ENCODE results near the gene ELP2. TPM values are rescaled to one million over a fixed set of nuclear protein-coding genes. Genes with fewer than 3 reads are reported as not detected.
"Not testable (repeated sequence)": the region's sequence is repeated elsewhere in the genome, so short reads cannot be mapped to it uniquely, and the experiment has no call there.

ELP2 gene
- total RNA-seq, 2 donors from 2014 or later, result 36.3 to 39.9 TPM

DNA sequence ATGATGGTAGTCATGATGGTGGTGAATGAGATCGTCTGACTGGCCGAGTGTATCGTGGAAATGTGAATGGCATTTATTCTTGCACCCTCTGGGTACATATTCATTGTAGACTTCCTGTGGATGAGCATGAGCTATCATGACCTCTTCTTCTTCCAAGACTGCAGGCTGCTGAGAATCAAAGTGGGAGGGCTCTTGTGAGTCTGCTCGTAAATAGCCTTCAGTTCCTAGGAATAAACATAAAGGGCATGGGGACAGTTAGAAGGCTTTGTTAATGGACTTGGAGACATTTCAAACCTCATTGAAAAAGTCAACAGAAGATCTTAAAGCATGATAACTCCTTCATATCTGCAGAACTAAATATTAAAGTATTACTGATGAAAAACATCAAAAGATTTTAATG lies 15.4 kb upstream of the ELP2 start:
- ATAC-seq (no peak), DNase-seq (no peak)
- intact Hi-C loops (cut with DNase I, micrococcal nuclease), result no loop called here

DNA sequence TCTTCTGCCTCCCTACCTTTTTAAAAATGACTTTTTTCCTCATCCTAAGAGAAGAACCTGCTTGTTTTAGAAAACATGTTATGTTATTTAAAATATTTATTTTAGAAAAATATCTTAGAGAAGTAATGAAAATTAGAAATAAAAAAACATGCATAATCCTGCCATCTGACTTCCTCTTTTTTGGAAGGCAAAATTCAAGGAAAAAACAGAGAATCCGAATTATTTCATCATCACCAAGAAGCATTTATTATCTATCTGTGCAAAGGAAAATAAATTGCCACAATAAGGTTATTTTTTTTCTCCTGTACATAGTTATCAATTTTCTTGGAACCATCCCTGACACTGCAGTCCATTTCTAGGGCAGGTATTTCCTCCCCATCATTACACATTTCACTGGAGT lies 15.0 kb upstream of the ELP2 start:
- intact Hi-C loops (cut with DNase I, micrococcal nuclease), result no loop called here
- ATAC-seq (no peak), DNase-seq (no peak)

DNA sequence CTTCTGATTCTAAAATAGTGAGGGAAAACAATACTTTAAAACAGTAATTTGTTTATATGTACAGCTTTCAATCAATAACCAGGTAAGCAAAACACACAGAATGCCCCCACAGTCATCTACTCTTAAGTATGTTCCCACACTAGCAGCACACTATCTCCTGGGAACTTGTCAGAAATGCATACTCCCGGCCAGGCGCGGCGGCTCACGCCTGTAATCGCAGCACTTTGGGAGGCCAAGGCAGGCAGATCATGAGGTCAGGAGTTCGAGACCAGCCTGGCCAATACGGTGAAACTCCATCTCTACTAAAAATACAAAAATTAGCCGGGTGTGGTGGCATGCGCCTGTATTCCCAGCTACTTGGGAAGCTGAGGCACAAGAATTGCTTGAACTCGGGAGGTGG lies 12.9 kb upstream of the ELP2 start:
- intact Hi-C loops (cut with DNase I, micrococcal nuclease); DNase-seq; ATAC-seq: not testable (repeated sequence)

DNA sequence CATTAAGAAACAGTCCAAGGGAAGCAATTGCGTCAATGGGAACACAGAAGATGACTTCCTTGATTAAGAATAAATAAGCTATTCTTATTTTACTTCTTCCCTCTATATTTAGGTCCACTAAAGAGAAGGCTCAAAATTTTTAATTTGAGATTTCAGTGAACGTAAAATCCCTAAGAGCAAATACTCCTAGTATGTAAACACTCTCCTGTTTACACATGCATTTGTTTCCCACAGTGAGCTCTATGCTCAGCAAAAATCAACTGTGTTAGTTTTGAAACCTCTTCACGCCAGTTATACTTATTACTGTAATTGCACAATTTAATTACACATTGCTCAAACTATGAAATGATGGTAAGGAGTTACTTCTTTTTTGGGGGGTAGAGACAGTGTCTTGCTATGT lies 9.4 kb upstream of the ELP2 start:
- DNase-seq, result no peak
- ATAC-seq, result no peak

DNA sequence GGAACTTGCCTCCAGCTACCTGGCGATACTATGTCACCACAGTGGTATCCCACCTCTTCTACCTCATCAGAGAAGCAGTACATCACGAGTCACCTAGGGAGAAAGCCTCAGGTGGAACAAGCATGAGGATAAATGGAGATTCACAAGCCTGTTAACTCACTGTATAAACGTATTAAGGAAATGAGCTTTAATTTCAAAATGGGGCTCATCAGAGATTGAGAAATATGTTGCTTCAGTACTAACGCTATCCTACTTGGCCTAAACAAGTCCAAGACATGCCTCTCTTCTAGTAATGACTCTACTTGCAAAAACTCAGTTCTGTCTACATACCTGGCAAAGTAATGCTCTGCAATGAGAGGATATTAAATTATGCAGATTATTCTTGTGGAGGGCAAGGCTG lies 4.9 kb upstream of the ELP2 start:
- intact Hi-C loops (cut with DNase I, micrococcal nuclease), result no loop called here
- ATAC-seq, result no peak

More for the DNA sequence above, 9.4 kb upstream of the ELP2 start:
- intact Hi-C loops (cut with DNase I, micrococcal nuclease), result no loop called here

DNA sequence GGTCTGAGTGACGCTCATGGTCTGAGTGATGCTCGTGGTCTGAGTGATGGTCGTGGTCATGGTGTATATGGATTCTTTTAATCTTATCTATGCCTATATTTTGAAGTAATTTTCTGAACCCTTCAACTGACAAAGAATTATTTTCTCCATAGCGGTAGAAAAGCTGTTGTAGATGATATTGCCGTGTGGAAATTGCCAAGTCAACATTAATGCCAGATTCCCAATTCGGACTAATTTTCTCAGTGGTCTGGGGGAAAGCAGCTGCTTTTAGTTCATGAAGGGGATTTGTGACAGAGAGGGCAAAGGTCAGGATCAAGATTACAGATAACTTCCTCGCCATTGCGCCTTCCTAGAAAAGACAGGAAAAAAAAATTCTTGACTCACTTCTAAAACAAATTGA lies 3.0 kb upstream of the ELP2 start:
- no peak for DNase-seq
- intact Hi-C loops (cut with DNase I, micrococcal nuclease), result no loop called here
- no peak for ATAC-seq

More for the DNA sequence above, 4.9 kb upstream of the ELP2 start:
- no peak for DNase-seq

DNA sequence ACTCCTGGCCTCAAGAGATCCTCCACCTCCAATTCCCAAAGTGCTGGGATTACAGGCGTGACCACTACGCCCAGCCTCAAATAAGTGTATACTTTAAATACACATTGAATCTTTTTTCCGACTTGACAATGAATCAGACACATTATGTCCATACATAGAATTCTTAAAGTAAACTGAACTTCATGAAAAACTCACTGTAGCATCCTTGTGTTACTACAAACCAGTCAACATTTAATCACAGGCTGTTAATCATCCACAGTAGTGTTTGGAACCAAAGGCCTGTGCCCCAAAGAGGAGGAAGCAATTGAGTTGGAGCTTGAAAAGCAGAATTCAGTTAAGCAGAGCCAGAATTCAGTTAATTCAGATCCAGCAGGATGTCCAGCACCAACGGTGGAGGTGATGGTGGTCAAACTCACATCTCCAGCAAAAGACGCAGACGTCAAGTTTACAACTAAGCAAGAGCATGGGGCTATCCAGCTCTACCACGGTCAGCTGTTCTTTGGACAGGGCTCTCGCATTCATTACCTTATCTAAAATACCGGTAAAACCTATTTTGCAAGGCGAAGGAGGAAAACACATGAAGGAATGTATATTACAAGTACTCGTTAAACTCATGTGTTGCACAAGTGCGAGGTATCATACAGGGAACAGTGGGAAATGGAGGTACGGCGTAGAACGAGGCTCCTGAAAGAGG lies 1.7 kb upstream of the ELP2 start:
- no peak for ATAC-seq
- no peak for DNase-seq
- intact Hi-C loops (cut with DNase I, micrococcal nuclease), result no loop called here

DNA sequence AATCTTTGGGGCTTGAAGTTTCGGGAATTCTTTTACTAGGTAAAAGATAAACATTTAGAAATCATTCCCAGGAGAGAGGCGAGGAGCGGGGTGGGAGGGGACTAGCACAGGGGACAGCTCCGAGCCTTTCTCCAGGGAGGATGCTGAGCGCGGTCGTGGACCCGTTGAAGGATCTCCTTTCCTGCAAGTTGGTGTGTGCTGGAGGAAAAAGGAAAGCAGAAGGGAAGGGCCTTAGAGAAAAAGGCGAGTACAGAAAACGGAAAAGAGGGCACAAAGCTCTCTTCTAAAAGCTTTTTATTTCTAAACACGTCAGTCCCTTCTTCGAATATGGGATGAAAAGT lies 1.2 kb upstream of the ELP2 start:
- intact Hi-C loops (cut with DNase I, micrococcal nuclease), result no loop called here
- ATAC-seq (no peak), DNase-seq (peak in 1 of 2 donors; percentile 39)

DNA sequence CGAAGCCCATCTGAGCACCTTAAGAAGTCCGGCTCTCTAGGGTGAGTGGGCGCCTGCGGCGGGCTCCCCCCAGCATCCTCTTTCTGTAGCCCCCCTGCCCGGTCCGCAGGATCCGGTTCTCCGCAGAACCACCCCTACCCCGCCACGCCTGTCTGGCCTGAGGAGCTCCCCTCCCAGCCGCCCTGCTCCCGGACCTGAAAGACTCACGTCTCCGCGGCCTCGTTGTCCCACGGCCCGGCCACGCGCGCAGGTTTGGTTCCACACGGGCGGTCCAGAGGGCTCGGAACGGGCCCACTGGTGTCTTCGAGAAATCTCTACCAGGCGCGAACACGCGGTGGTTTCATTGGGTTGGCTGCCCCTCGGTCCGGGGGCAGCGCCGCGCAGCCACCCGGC lies 796 bp upstream of the ELP2 start:
- peak; percentile 25 for ATAC-seq
- DNase-seq, result no peak
- intact Hi-C loops (cut with DNase I, micrococcal nuclease), result no loop called here

DNA sequence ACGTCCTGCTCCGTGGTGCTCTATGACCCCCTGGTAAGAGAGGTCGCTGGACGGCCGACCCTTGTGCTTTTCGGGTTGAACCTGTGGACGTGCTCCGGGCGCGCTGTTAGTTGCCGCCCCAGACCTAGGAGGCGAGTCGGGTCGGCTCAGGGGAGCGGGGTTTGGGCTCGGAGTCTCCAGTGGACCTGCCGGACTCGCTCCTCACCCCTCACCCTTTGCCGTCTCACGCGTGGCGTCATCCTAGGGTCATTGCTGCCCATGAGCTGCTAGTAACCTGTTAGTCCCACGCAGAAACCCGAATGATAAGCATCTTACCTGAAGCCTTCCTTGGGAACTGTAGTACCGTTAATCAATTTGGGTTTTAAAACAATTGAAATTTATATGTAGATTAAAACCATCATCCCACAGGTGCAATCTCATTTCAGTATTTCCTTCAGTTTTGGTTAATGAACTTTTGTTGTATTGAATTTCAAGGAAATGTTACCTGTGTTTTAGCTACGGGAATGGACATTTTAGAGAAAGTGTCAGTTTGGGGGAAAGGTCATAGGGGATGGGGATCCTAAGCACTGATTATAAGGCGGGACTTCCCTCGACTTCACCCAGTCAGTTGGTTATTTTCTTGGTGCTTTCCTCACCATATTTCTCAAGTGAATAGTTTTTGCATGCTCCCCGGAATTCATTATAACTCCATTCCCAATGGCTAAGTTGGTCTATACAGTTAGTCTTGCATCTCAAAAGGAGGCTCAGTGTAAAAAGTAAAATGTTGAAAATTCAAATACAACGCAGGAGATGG lies 536 bp downstream of the ELP2 start:
- intact Hi-C loops (cut with DNase I, micrococcal nuclease), result no loop called here
- ATAC-seq, result peak; percentile 26
- no peak for DNase-seq

DNA sequence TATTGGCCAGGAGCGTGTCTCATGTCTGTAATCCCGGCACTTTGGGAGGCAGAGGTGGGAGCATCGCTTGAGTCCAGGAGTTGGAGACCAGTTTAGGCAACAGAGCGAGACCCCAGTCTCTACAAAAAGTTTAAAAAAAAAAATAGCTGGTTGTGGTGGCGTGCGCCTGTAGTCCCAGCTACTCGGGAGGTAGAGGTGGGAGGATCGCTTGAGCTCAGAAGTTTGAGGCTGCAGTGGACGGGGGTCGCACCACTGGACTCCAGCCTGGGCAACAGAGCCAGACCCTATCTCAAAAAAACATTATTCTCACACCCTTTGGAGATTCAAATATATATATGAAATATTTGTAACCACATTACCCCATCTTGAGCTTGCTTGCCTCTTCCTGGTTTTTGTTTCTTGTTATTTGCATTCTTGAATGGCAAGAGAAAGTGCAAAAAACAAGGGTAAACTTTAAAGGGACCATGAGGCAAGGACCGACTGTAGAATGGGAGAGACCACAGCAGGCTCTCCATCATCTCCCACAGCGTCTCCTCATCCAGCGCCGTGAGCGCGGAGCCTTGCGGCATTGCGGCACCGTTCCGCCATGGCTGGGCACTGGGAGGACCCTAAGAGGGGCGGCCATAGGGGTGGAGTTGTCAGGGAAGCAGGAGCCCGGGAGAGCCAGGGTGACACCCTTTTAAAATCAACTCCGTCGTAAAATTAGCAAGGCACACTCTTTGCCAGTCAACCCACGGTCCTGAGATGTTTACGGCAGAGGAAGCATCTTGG lies 1.4 kb downstream of the ELP2 start:
- no peak for ATAC-seq
- intact Hi-C loops (cut with DNase I, micrococcal nuclease), result no loop called here
- no peak for DNase-seq

DNA sequence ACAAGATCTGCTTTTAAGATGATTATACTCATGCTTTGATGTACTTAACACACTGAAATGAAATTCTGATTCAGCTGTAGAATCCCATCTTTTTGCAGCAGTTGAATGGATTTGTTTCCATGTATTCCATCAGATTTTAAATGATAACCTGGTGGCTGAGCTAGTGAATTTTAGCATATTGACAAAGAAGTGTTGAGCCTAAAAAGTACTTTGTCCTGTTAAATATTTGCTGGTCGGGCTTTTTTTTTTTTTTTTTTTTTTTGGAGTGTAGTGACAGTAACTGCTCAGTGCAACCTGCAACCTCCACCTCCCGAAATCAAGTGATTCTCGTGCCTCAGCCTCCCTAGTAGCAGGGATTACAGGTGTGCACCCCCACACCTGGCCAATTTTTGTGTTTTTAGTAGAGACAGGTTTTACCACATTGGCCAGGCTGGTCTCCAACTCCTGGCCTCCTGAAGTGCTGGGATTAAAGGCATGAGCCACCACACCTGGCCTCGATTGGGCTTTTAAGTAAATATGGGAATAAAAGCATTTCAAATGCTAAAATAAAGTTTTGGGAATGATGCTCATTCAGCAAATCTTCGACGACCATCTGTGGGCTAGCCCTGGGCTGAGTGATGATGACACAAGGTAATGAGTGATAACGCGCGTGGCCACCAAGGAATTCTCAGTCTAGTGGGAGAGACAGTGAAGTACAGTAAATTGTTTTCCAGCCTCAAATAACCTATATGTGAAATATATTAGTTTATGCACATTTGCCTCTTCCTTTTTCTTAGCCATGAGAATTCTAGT lies 2.2 kb downstream of the ELP2 start:
- intact Hi-C loops (cut with DNase I, micrococcal nuclease), result no loop called here
- DNase-seq, result no peak
- no peak for ATAC-seq

DNA sequence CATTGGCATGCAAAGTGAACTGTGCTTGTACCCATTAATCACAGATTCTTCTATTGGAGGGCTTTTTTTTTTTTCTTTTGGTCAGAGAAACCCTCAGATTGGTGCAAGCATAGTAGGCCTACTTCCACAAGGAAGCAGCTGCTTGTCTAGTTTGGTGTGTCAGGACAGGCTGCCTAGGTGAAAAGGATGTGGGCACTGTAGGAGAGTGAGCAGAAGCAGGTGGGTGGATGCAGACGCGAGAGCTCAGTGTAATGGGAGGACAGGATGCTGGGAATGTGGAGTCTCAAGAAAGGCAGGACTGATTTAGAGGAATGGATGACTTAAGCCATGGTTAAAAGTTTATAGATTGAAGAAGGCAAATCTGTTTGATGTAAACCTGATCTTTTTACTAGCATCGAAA lies 3.1 kb downstream of the ELP2 start:
- ATAC-seq (no peak), DNase-seq (no peak)
- intact Hi-C loops (cut with DNase I, micrococcal nuclease), result no loop called here

DNA sequence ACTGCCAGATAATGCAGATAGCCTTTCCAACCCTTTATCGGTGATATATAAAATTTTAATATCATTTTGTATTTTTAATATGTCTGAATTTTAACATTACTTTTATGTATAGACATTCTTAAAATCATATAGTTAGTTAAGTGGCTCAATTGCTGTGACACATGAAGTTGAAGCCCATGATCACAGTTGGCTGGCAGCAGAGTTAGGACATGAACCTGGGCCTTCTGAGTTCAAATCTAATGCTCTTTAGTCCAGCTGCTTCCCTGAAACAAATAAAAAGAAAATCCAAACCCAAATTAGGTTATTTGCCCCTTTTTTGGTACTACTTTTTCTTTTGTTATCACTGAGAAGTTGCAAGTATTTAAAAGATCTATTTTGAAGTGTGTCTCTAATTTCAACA lies 5.6 kb downstream of the ELP2 start:
- no peak for DNase-seq
- intact Hi-C loops (cut with DNase I, micrococcal nuclease), result no loop called here
- no peak for ATAC-seq

DNA sequence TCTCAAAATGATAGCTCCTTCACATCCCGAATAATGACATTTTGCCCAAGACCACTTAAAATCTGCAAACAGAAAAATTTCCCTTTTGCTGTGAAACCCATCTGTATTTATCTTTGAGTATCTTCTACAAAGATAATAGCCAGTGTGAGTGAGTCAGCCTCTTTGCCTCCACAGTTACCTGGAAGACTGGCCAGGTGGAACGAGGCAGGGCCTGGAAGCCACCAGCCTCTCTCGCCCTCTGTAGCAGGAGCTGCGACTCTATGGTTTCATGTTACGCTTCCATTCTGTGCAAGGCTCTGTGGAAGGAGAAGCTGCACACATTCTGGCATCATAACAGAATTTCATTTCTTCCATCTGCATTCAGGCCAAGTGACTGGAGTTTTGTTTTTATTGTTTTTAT lies 9.5 kb downstream of the ELP2 start:
- ATAC-seq (no peak), DNase-seq (no peak)
- intact Hi-C loops (cut with DNase I, micrococcal nuclease), result no loop called here

DNA sequence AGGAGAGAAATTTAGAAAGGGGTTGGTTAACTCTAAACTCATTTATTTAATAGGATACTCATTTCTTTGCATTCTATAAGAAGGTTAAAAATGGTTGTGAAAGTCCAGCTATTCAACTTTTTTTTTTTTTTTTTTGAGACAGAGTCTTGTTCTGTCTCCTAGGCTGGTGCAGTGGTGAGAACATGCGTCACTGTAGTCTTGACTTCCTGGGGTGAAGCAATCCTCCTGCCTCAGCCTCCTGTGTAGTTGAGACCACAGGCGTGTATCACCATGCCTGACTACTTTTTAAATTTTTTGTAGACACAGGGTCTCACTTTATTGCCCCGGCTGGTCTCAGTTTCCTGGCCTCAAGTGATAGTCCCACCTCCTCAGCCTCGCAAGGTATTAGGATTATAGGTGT lies 11.9 kb downstream of the ELP2 start:
- DNase-seq (no peak), ATAC-seq (no peak)
- intact Hi-C loops (cut with DNase I, micrococcal nuclease), result no loop called here

DNA sequence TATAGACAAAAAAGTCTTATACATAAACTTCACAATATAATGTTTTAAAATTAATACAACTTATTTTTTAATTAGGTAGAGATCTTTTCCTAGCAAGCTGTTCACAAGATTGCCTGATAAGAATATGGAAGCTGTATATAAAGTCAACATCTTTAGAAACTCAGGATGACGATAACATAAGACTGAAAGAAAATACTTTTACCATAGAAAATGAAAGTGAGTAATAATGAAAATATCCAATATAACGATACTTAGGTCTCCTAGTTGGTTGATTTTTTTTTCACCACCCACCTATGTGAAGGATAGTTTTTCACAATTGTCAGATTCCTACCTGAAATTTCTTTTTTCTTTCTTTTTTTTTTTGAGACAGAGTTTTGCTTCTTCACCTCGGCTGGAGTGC lies 13.1 kb downstream of the ELP2 start:
- no peak for ATAC-seq
- DNase-seq, result no peak
- intact Hi-C loops (cut with DNase I, micrococcal nuclease), result no loop called here

DNA sequence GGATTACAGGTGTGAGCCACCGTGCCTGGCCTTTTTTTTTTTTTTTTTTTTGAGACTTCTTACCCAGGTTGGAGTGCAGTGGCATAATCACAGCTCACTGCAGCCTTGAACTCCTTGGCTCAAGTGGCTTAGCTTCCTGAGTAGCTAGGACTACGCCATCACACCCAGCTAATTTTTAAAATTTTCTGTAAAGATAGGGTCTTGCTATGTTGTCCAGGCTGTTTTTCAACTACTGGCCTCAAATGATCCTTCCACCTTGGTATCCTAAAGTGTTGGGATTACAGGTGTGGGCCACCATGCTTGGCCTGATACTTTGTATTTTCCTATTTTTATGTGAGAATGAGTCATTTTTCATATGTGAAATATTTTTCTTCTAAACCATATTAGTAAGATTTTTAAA lies 13.7 kb downstream of the ELP2 start:
- intact Hi-C loops (cut with DNase I, micrococcal nuclease), result no loop called here
- ATAC-seq (no peak), DNase-seq (no peak)

DNA sequence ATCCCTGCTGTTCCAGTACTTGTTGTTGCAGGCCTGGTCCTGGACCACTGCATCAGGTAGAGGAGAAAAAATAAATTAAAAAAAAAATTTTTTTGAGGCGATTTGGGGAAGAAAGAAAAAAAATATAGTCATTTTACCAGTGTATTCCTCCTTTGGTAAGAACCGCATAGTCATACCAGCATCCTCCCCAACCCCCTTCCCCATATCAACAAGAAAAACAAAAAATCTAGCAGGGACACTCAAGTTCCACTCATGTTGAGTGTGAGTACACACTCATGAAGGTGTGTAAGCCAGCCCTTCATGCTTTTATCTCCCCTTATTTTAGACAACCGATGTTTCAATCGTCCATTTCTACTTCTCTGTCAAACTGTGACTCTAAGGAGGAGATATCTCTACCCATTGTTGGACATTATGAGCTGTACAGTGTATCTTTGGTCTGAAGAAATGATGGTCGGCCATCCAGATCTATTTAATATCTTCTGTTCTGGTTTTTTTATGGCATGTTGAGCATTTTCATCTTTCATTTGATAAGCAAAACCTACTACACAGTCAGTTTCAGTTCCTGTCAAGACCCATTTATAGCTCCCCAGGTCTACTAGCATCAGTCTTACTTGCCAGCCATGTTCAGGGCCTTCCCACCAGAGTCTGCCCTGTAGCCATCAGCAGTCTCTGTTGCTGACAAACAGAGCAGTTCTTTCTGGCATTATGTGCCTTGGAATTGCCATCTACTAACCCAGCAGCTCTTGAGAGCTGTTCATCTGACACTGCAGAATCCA lies 20.0 kb downstream of the ELP2 start:
- intact Hi-C loops (cut with DNase I, micrococcal nuclease), result no loop called here
- DNase-seq, result no peak
- no peak for ATAC-seq

Data from left colon (tissue), 2 donors.